ENCODE measurements around the gene SMOC2. TPM values are rescaled to one million over a fixed set of nuclear protein-coding genes. Genes with fewer than 3 reads are reported as not detected.

SMOC2 gene
- polyA plus RNA-seq, 3 donors: not detected

GRCh38 chr6:168599769-168600330, 158.9 kb downstream of the SMOC2 start:
- H3K27ac ChIP-seq (ENCODE audit: low read depth in 1 of 2, low read length in 2 of 2): no peak overlapping the region
- no peak for TF ChIP-seq CTCF (IDR thresholded peaks at IDR 0.05)
- H3K4me3 ChIP-seq (replicated peaks in 1 of 3; ENCODE audit: low read depth in 2 of 3, low read length in 3 of 3): no peak overlapping the region
- H2AFZ ChIP-seq (ENCODE audit: insufficient read depth, low read depth, low read length, poor library complexity, severe bottlenecking): no peak overlapping the region
- H4K20me1 ChIP-seq (ENCODE audit: insufficient read depth, low read length): no peaks in the 10 kb centered on the region
- Mint-ChIP-seq H3K27me3 (ENCODE audit: low read depth in 3 of 3) (peaks cover 0 to 6% (median 5%) of the 10 kb centered on the region in 3 donors), H3K27ac (no peak overlapping the region), H3K4me3 (no peak overlapping the region), H3K36me3 (no peaks in the 10 kb centered on the region), H3K4me1 (no peaks in the 10 kb centered on the region), H3K9me3 (peaks cover 13 to 53% (median 22%) of the 10 kb centered on the region in 7 donors)
- intact Hi-C loops (cut with micrococcal nuclease): no loop called here
- no peak overlapping the region for H3K4me2 ChIP-seq (replicated peaks; ENCODE audit: extremely low read depth, low read length, poor library complexity, severe bottlenecking)
- H3K36me3 ChIP-seq (replicated peaks in 1 of 2; ENCODE audit: control insufficient read depth in 1 of 2, insufficient read depth in 2 of 2, low read length in 2 of 2): no peaks in the 10 kb centered on the region
- no peak for DNase-seq
- peaks cover 27 to 54% of the 10 kb centered on the region in 2 donors for H3K9me3 ChIP-seq (replicated peaks in 1 of 2; ENCODE audit: control insufficient read depth in 1 of 2, insufficient read depth in 1 of 2, low read length in 2 of 2)
- no peak overlapping the region for H3K9ac ChIP-seq (ENCODE audit: insufficient read depth, low read length, poor library complexity, severe bottlenecking)
- H3K79me2 ChIP-seq (ENCODE audit: insufficient read depth, low read length): no peaks in the 10 kb centered on the region
- no peaks in the 10 kb centered on the region for H3K4me1 ChIP-seq (ENCODE audit: control insufficient read depth in 1 of 2, insufficient read depth in 2 of 2, low read length in 2 of 2)
- no peaks in the 10 kb centered on the region for H3K27me3 ChIP-seq (ENCODE audit: control insufficient read depth in 2 of 2, insufficient read depth in 2 of 2, low read length in 2 of 2)
- 92% methylated on average over 5 of the region's 11 CpGs for WGBS (ENCODE audit: insufficient coverage)

- Histone ChIP-seq H3K9ac (ENCODE audit: insufficient read depth, low read length, poor library complexity, severe bottlenecking) (no peak overlapping the region), H3K27me3 (ENCODE audit: control insufficient read depth in 2 of 2, insufficient read depth in 2 of 2, low read length in 2 of 2) (no peaks in the 10 kb centered on the region), H3K4me2 (replicated peaks; ENCODE audit: extremely low read depth, low read length, poor library complexity, severe bottlenecking) (no peak overlapping the region), H3K27ac (ENCODE audit: low read depth in 1 of 2, low read length in 2 of 2) (no peak overlapping the region), H4K20me1 (ENCODE audit: insufficient read depth, low read length) (no peaks in the 10 kb centered on the region), H2AFZ (ENCODE audit: insufficient read depth, low read depth, low read length, poor library complexity, severe bottlenecking) (no peak overlapping the region), H3K4me1 (ENCODE audit: control insufficient read depth in 1 of 2, insufficient read depth in 2 of 2, low read length in 2 of 2) (no peaks in the 10 kb centered on the region), H3K36me3 (replicated peaks in 1 of 2; ENCODE audit: control insufficient read depth in 1 of 2, insufficient read depth in 2 of 2, low read length in 2 of 2) (no peaks in the 10 kb centered on the region), H3K9me3 (replicated peaks in 1 of 2; ENCODE audit: control insufficient read depth in 1 of 2, insufficient read depth in 1 of 2, low read length in 2 of 2) (peaks cover 22 to 51% of the 10 kb centered on the region in 2 donors), H3K79me2 (ENCODE audit: insufficient read depth, low read length) (no peaks in the 10 kb centered on the region), H3K4me3 (replicated peaks in 1 of 3; ENCODE audit: low read depth in 2 of 3, low read length in 3 of 3) (no peak overlapping the region)
- Mint-ChIP-seq H3K9me3 (peaks cover 13 to 51% (median 18%) of the 10 kb centered on the region in 7 donors), H3K27ac (no peak overlapping the region), H3K4me3 (no peak overlapping the region), H3K27me3 (ENCODE audit: low read depth in 3 of 3) (peaks cover 0 to 6% (median 5%) of the 10 kb centered on the region in 3 donors), H3K4me1 (no peaks in the 10 kb centered on the region), H3K36me3 (no peaks in the 10 kb centered on the region)
- TF ChIP-seq CTCF (IDR thresholded peaks at IDR 0.05): no peak
- WGBS (ENCODE audit: insufficient coverage): 91% methylated on average over 10 of the region's 11 CpGs
- intact Hi-C loops (cut with micrococcal nuclease): no loop called here
- DNase-seq: no peak
These were observed 159.4 kb downstream of the SMOC2 start for GRCh38 chr6:168600381-168600780.

Data from CD14-positive monocyte (primary cell).